K562 (cell line): ENCODE data around the gene LENEP. TPM values are rescaled to one million over a fixed set of nuclear protein-coding genes. Genes with fewer than 3 reads are reported as not detected.

ENCODE experiments used
- BCOR ChIP-seq: fragments of 450-650 bp; IDR thresholded peaks from 2 replicates; pipeline ENCODE4 v1.6.1; 2016
- BRD4 ChIP-seq: fragments of 200-600 bp; sonication (generic); IDR thresholded peaks from 2 replicates; pipeline ENCODE4 v1.6.1; 2017; ENCODE audit warnings: inconsistent platforms
- CBX3 ChIP-seq, 2 experiments: IDR thresholded peaks; 1 replicate in 1 of 2; 2 replicates in 1 of 2; pipeline ENCODE4 v1.6.1; 2012; ENCODE audit warnings: inconsistent platforms in 2 of 2, low read length in 2 of 2, borderline replicate concordance in 1 of 2, control low read depth in 1 of 2
- CREM ChIP-seq: IDR thresholded peaks from 2 replicates; pipeline ENCODE4 v1.6.1; 2014; ENCODE audit warnings: antibody characterized with exemption, low read depth
- DNMT1 ChIP-seq: fragments of 450-650 bp; IDR thresholded peaks from 2 replicates; pipeline ENCODE4 v1.6.1; 2016; ENCODE audit warnings: antibody characterized with exemption, mild to moderate bottlenecking
- ERF ChIP-seq: fragments of 450-650 bp; formaldehyde crosslinking; IDR thresholded peaks from 2 replicates; pipeline ENCODE4 v1.4.0; 2020; ENCODE audit warnings: mild to moderate bottlenecking, mixed read lengths
- FOXP1 ChIP-seq: sonication (generic); formaldehyde crosslinking; IDR thresholded peaks from 2 replicates; pipeline ENCODE4 v1.8.0; 2022; ENCODE audit warnings: mild to moderate bottlenecking, missing genetic modification reagents
- GATAD2B ChIP-seq: fragments of 450-650 bp; IDR thresholded peaks from 2 replicates; pipeline ENCODE4 v1.6.1; 2017; ENCODE audit warnings: mild to moderate bottlenecking, borderline replicate concordance
- GTF2A2 ChIP-seq: IDR thresholded peaks from 2 replicates; pipeline ENCODE4 v1.6.1; 2016; ENCODE audit warnings: mild to moderate bottlenecking, missing genetic modification characterization, missing compliant biosample characterization
- KAT7 ChIP-seq: sonication (generic); formaldehyde crosslinking; IDR thresholded peaks from 2 replicates; pipeline ENCODE4 v1.8.0; 2022; ENCODE audit warnings: missing genetic modification reagents, mild to moderate bottlenecking, borderline replicate concordance
- MEF2A ChIP-seq: IDR thresholded peaks from 2 replicates; pipeline ENCODE4 v1.6.1; 2011; ENCODE audit warnings: low read depth, mild to moderate bottlenecking, low read length, moderate library complexity; ENCODE audit not compliant: control insufficient read depth
- MYC ChIP-seq, 2 experiments: fragments of 250-450 bp in 1 of 2; sonication (Bioruptor Pico) in 1 of 2; IDR thresholded peaks; 2 replicates each; pipeline versions ENCODE4 v1.5.1 to v1.6.1; 2012 to 2021; ENCODE audit warnings: low read depth in 2 of 2, borderline replicate concordance in 1 of 2, improper control_type of control experiment in 1 of 2, low read length in 1 of 2, mild to moderate bottlenecking in 1 of 2, moderate library complexity in 1 of 2
- RBM14 ChIP-seq: fragments of 200-400 bp; formaldehyde crosslinking; IDR thresholded peaks from 2 replicates; pipeline ENCODE4 v1.6.1; 2018; ENCODE audit warnings: low read depth, mild to moderate bottlenecking, low read length, moderate library complexity, borderline replicate concordance; ENCODE audit not compliant: insufficient read depth
- RBM22 ChIP-seq: fragments of 200-400 bp; formaldehyde crosslinking; IDR thresholded peaks from 2 replicates; pipeline ENCODE4 v1.6.1; 2018; ENCODE audit warnings: low read length, low read depth; ENCODE audit not compliant: poor library complexity, severe bottlenecking
- SOX6 ChIP-seq: fragments of 450-650 bp; IDR thresholded peaks from 2 replicates; pipeline ENCODE4 v1.6.1; 2014; ENCODE audit warnings: mild to moderate bottlenecking
- TARDBP ChIP-seq: fragments of 450-650 bp; IDR thresholded peaks from 2 replicates; pipeline ENCODE4 v1.6.1; 2016
- polyA plus RNA-seq, 8 experiments: library from polyadenylated mRNA; depleted of rRNA in 4 of 8; stranded (reverse) in 5 of 8; unstranded in 3 of 8; fragments of >200 nt; fragmentation: Nextera tagmentation in 2 of 8; fragmentation: Illumina TruSeq in 1 of 8; extraction: Ambion mirVana in 2 of 8; extraction: Trizol in 1 of 8; gene quantifications; 2 replicates each; pipeline versions ENCODE4 v1.2.1 to v1.2.3, GENCODE V29; 2011 to 2014; ENCODE audit warnings: inconsistent platforms in 1 of 8, missing spikeins in 1 of 8
- total RNA-seq, 7 experiments: library from RNA; depleted of rRNA in 6 of 7; stranded (reverse); fragments of >200 nt in 6 of 7; fragmentation: Illumina TruSeq in 2 of 7; extraction: Trizol in 2 of 7; gene quantifications; 2 replicates each; pipeline versions ENCODE4 v1.2.1 to v1.2.3, GENCODE V29; 2011 to 2021; ENCODE audit warnings: low replicate concordance in 1 of 7
- TF ChIP-seq, protein P1 (sequence below), 2 experiments: fragments of 250-450 bp in 1 of 2; fragments of 450-650 bp in 1 of 2; sonication (Bioruptor Pico) in 1 of 2; IDR thresholded peaks; 2 replicates each; pipeline versions ENCODE4 v1.6.1 to v1.8.0; 2016 to 2021; ENCODE audit warnings: mild to moderate bottlenecking in 2 of 2, moderate library complexity in 2 of 2, missing compliant biosample characterization in 1 of 2, missing genetic modification characterization in 1 of 2
- TF ChIP-seq, protein P2 (sequence below): sonication (generic); formaldehyde crosslinking; IDR thresholded peaks from 2 replicates; pipeline ENCODE4 v1.8.1; 2023; ENCODE audit warnings: mild to moderate bottlenecking, missing genetic modification reagents, moderate library complexity
- TF ChIP-seq, protein P3 (sequence below): fragments of 450-650 bp; formaldehyde crosslinking; IDR thresholded peaks from 2 replicates; pipeline ENCODE4 v1.4.0; 2020; ENCODE audit warnings: mild to moderate bottlenecking, moderate library complexity

LENEP gene
- total and polyA plus RNA-seq, 9 of the 15 experiments (the other 6 are each of a cell fraction or from before 2014, with no cell fraction given): 0.23 to 0.87 (median 0.67) TPM; not detected in 5

DNA sequence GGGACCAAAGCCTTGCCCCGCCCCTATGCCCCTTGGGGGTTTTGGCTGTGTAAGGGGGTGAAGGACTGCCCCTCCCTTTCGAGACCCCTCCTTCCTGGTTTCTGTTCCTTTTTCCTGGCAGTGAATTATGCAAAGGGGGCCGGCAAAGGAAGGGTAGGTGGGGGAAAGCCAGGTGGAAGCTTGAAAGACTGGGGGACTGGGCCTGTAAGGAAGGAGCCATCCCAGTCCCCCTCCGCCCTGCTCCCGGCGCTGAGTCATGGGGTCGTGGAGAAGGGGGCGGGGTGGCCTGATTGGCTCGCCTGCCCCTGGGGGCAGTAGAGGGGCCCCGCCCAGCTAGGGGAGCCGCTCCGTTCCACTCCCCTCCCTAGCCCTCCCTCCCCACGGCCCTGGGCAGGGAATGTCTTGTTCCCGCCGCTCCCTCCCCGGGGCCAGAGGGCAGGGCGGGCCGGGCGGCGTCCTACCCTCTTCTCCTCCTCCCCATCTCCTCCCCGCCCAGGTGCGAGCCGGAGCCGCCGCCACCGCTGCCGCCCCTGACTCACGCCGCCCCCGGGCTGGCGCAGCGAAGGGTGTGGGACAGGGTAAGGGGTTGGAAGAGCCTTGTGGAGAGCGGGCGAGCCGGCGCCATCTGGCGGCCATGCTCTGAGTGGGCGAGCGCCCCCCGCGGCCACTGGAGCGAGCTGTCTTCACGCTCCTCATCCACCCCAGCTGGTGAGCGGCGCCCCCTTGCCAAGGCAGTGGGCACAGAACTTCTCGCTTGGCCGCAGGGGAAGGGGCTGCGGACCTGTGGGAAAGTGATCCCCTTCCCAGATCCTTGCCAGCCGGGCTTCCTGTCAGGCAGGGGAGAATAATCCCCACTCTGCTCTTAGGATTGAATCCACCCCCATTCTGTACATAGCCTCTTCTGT is 23.9 kb downstream of the LENEP start (continued):
- TF ChIP-seq, protein P1, sequence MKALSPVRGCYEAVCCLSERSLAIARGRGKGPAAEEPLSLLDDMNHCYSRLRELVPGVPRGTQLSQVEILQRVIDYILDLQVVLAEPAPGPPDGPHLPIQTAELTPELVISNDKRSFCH (CRISPR knock-in tag; IDR thresholded peaks at IDR 0.05): no peak
- TF ChIP-seq, protein P1 (tag; IDR thresholded peaks at IDR 0.05): peak; percentile 90; the same call in 1 of the 2 replicates
- TF ChIP-seq BRD4 (no peak), GATAD2B (no peak; the same call in 1 of the 2 replicates), TARDBP (peak; percentile 75), RBM22 (peak; percentile 98), RBM14 (peak; percentile 90; the same call in 1 of the 2 replicates), BCOR (peak; percentile 45; the same call in 1 of the 2 replicates), MEF2A (no peak), KAT7 (CRISPR knock-in tag) (peak; percentile 97; the same call in 1 of the 2 replicates), GTF2A2 (tag) (no peak), ERF (0 out of 2 replicates have a peak, but pooled peaks have one; percentile 54), DNMT1 (0 out of 2 replicates have a peak, but pooled peaks have one; percentile 70), MYC (IDR thresholded peaks at IDR 0.05; ENCODE audit: low read depth, low read length) (peak; percentile 81; the same call in 1 of the 2 replicates), MYC (CRISPR knock-in tag; IDR thresholded peaks at IDR 0.05; ENCODE audit: borderline replicate concordance, low read depth) (no peak), FOXP1 (CRISPR knock-in tag) (peak; percentile 86), CBX3 (IDR thresholded peaks at IDR 0.05; ENCODE audit: borderline replicate concordance in 1 of 2, low read length in 2 of 2) (no peak; a peak in 1 of 3 replicates), CREM (peak; percentile 69; the same call in 1 of the 2 replicates), SOX6 (peak; percentile 71)
- TF ChIP-seq, protein P2, sequence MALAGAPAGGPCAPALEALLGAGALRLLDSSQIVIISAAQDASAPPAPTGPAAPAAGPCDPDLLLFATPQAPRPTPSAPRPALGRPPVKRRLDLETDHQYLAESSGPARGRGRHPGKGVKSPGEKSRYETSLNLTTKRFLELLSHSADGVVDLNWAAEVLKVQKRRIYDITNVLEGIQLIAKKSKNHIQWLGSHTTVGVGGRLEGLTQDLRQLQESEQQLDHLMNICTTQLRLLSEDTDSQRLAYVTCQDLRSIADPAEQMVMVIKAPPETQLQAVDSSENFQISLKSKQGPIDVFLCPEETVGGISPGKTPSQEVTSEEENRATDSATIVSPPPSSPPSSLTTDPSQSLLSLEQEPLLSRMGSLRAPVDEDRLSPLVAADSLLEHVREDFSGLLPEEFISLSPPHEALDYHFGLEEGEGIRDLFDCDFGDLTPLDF (CRISPR knock-in tag): peak; percentile 62; the same call in 1 of the 2 replicates
- TF ChIP-seq, protein P3, sequence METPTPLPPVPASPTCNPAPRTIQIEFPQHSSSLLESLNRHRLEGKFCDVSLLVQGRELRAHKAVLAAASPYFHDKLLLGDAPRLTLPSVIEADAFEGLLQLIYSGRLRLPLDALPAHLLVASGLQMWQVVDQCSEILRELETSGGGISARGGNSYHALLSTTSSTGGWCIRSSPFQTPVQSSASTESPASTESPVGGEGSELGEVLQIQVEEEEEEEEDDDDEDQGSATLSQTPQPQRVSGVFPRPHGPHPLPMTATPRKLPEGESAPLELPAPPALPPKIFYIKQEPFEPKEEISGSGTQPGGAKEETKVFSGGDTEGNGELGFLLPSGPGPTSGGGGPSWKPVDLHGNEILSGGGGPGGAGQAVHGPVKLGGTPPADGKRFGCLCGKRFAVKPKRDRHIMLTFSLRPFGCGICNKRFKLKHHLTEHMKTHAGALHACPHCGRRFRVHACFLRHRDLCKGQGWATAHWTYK (CRISPR knock-in tag): peak; percentile 72; the same call in 1 of the 2 replicates
